Esophagus muscularis mucosa (tissue), 4 donors: Measurements from ENCODE around the gene PHC1. TPM values are rescaled to one million over a fixed set of nuclear protein-coding genes. Genes with fewer than 3 reads are reported as not detected.

Experiments
- DNase-seq: peaks from one replicate; pipeline ENCODE4 v3.0.0-alpha.2; 2017; ENCODE audit errors: extremely low spot score
- H3K27ac ChIP-seq, 4 donors: fragments of 200-600 bp; sonication (generic); replicated peaks in 1 of 4; 1 replicate in 3 of 4; 2 replicates in 1 of 4; pipeline ENCODE4 v1.5.1; 2016 to 2019; ENCODE audit warnings: mild to moderate bottlenecking in 1 of 4
- H3K27me3 ChIP-seq, 4 donors: fragments of 200-600 bp; sonication (generic); one replicate each; pipeline versions ENCODE4 v1.5.1 to v1.6.0; 2016 to 2019
- H3K36me3 ChIP-seq, 4 donors: fragments of 200-600 bp; sonication (generic); one replicate each; pipeline ENCODE4 v1.5.1; 2016 to 2019
- H3K4me1 ChIP-seq, 4 donors: fragments of 200-600 bp; sonication (generic); one replicate each; pipeline ENCODE4 v1.5.1; 2016 to 2019
- H3K4me3 ChIP-seq, 4 donors: fragments of 200-600 bp; sonication (generic); 1 replicate in 2 of 4; 2 replicates in 2 of 4; pipeline ENCODE4 v1.5.1; 2016 to 2019; ENCODE audit warnings: mild to moderate bottlenecking in 4 of 4, moderate library complexity in 1 of 4
- H3K9me3 ChIP-seq, 4 donors: fragments of 200-600 bp; sonication (generic); 1 replicate in 3 of 4; 2 replicates in 1 of 4; pipeline ENCODE4 v1.5.1; 2016 to 2019
- EP300 ChIP-seq: sonication (generic); formaldehyde crosslinking; IDR thresholded peaks from one replicate; pipeline ENCODE4 v1.6.1; 2017; ENCODE audit warnings: antibody characterized with exemption
- POLR2A ChIP-seq: fragments of 450-650 bp; IDR thresholded peaks from one replicate; pipeline ENCODE4 v1.6.1; 2017; ENCODE audit warnings: antibody characterized with exemption, moderate library complexity, mild to moderate bottlenecking, low read depth
- POLR2AphosphoS5 ChIP-seq, 2 donors: sonication (generic); formaldehyde crosslinking; IDR thresholded peaks; one replicate each; pipeline ENCODE4 v1.6.1; 2017; ENCODE audit warnings: antibody characterized with exemption in 2 of 2
- WGBS: methylation state at CpG from one replicate; pipeline ENCODE4 v1.1.5; 2018; 5-methylcytosine and 5-hydroxymethylcytosine counted together
- intact Hi-C: fragments of 100-400 bp; cut with DNase I; formaldehyde crosslinking; loops from one replicate; pipeline ENCODE4 v1.15.1; 2023
- total RNA-seq, 4 donors: library from RNA; depleted of rRNA; stranded (reverse); fragments of >200 nt; gene quantifications; one replicate each; pipeline versions ENCODE4 v1.1.0 to v1.2.1, GENCODE V29; 2016
- TF ChIP-seq, protein P1 (sequence below), 3 experiments: fragments of 200-600 bp in 2 of 3; fragments of 450-650 bp in 1 of 3; sonication (generic) in 2 of 3; IDR thresholded peaks; one replicate each; pipeline ENCODE4 v1.5.1; 2017 to 2019; ENCODE audit warnings: antibody characterized with exemption in 3 of 3, mild to moderate bottlenecking in 2 of 3, moderate library complexity in 1 of 3

The PHC1 gene
- total RNA-seq, 4 donors from 2014 or later, result 33.2 to 51.6 (median 43.7) TPM

DNA sequence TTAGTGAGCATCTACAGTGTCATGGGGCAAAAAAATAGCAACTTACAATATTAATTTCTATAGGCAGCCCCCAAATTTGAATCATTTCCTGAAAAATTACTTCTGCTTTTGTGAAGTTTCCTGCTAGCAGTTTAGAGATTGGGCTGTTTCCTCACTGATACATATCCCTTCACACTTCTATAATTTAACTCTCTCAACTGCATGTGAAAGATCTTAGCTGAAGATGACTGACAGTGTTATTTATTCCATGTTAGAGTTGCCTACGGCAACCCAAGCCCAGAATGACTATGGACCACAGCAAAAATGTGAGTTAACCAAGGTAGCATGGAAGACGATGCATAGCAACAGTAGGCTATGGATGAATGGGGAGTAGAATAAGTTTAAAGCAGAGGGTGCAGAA, 75.1 kb downstream of the PHC1 start, which contains the start of gene KLRG1:
TSS of gene KLRG1 (plus strand) at position 134 of the 400 bp plus-strand sequence. CDS start at position 224, 90 bp downstream.
- no peak for TF ChIP-seq EP300
- no peak for TF ChIP-seq POLR2AphosphoS5 (IDR thresholded peaks at IDR 0.05)
- no peak for TF ChIP-seq POLR2A
- TF ChIP-seq, protein P1, sequence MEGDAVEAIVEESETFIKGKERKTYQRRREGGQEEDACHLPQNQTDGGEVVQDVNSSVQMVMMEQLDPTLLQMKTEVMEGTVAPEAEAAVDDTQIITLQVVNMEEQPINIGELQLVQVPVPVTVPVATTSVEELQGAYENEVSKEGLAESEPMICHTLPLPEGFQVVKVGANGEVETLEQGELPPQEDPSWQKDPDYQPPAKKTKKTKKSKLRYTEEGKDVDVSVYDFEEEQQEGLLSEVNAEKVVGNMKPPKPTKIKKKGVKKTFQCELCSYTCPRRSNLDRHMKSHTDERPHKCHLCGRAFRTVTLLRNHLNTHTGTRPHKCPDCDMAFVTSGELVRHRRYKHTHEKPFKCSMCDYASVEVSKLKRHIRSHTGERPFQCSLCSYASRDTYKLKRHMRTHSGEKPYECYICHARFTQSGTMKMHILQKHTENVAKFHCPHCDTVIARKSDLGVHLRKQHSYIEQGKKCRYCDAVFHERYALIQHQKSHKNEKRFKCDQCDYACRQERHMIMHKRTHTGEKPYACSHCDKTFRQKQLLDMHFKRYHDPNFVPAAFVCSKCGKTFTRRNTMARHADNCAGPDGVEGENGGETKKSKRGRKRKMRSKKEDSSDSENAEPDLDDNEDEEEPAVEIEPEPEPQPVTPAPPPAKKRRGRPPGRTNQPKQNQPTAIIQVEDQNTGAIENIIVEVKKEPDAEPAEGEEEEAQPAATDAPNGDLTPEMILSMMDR (IDR thresholded peaks at IDR 0.05), result no peak
- no peak for DNase-seq

More for the DNA sequence above, 75.1 kb downstream of the PHC1 start, which contains the start of gene KLRG1:
- H3K36me3 ChIP-seq, result no peaks in the 10 kb centered on the region
- H3K9me3 ChIP-seq, result no peaks in the 10 kb centered on the region
- intact Hi-C loops, result no loop called here
- H3K27me3 ChIP-seq, result no peaks in the 10 kb centered on the region
- H3K4me1 ChIP-seq, result peaks cover 0 to 6% (median 0%) of the 10 kb centered on the region in 4 donors
- WGBS, result 72% methylated on average over 2 of the region's 2 CpGs
- H3K27ac ChIP-seq, result no peak within 1 kb of the TSS
- H3K4me3 ChIP-seq, result no peak within 1 kb of the TSS

Other genes with a start within 250 kb of the PHC1 start
- 10 to 100 TPM; 26.6 to 34.5 (median 29.2) TPM for gene RIMKLB, start 216.5 kb upstream of the PHC1 start, total RNA-seq
- gene A2ML1, start 91.9 kb upstream of the PHC1 start, total RNA-seq, result 1 to 10 TPM in 1 of 4 donors, under 1 TPM in 1, not detected in 2; 0.11 to 1.2 TPM
- gene M6PR, start 35.1 kb downstream of the PHC1 start, total RNA-seq, result 10 to 100 TPM; 72.0 to 96.3 (median 88.5) TPM
- gene KLRG1, start 75.0 kb downstream of the PHC1 start, total RNA-seq, result 1 to 10 TPM; 1.5 to 2.2 (median 1.8) TPM
- 100 to 1,000 TPM; 271 to 678 (median 484) TPM for gene A2M, start 201.4 kb downstream of the PHC1 start, total RNA-seq